PC-3 (cell line): ENCODE measurements around the gene LTBP1. TPM values are rescaled to one million over a fixed set of nuclear protein-coding genes. Genes with fewer than 3 reads are reported as not detected.

Experiments used
- ATAC-seq: fragments of 200-7000 bp; cut with Tn5 transposase; 2 replicates; pipeline ENCODE4 v1.9.1; 2020; ENCODE audit warnings: mild to moderate bottlenecking, moderate library complexity
- BruUV-seq: library from RNA; stranded (reverse); fragments of 400-500 nt; replicated peaks from 2 replicates; lab custom pipeline; 2021; lab: Mats Ljungman, UMichigan
- CTCF ChIA-PET: fragments of 300-600 bp; sonication (Branson Sonifier 250); formaldehyde crosslinking; loops from one replicate; lab custom pipeline; 2022; ENCODE audit warnings: antibody characterized with exemption; lab: Charles Lee
- POLR2A ChIA-PET: fragments of 300-600 bp; sonication (Branson Sonifier 250); formaldehyde crosslinking; loops from one replicate; lab custom pipeline; 2022; ENCODE audit warnings: antibody characterized with exemption; ENCODE audit not compliant: unreplicated experiment; lab: Charles Lee
- DNase-seq: peaks from one replicate; pipeline ENCODE4 v3.0.0-alpha.2; 2015
- H2AFZ ChIP-seq: fragments of 300-600 bp; sonication (generic); 2 replicates; pipeline ENCODE4 v1.6.0; 2016; ENCODE audit warnings: antibody characterized with exemption, low read length
- H3F3A ChIP-seq: fragments of 300-600 bp; sonication (generic); one replicate; pipeline ENCODE4 v1.6.0; 2017; ENCODE audit warnings: antibody characterized with exemption, low read length, control low read depth, mild to moderate bottlenecking; ENCODE audit not compliant: unreplicated experiment
- H3K27ac ChIP-seq: fragments of 300-600 bp; sonication (generic); 2 replicates; pipeline ENCODE4 v1.5.1; 2016; ENCODE audit warnings: mild to moderate bottlenecking, low read length
- H3K27me3 ChIP-seq: fragments of 300-600 bp; sonication (generic); 2 replicates; pipeline ENCODE4 v1.6.1; 2016; ENCODE audit warnings: low read length, mixed read lengths
- H3K36me3 ChIP-seq: fragments of 300-600 bp; sonication (generic); 2 replicates; pipeline ENCODE4 v1.6.1; 2016; ENCODE audit warnings: low read depth, mixed run types, low read length, mixed read lengths
- H3K4me1 ChIP-seq: fragments of 300-600 bp; sonication (generic); 2 replicates; pipeline ENCODE4 v1.5.1; 2016; ENCODE audit warnings: low read length; ENCODE audit not compliant: insufficient read depth
- H3K4me2 ChIP-seq: fragments of 300-600 bp; sonication (generic); 2 replicates; pipeline ENCODE4 v1.6.0; 2016; ENCODE audit warnings: low read length
- H3K4me3 ChIP-seq: fragments of 300-600 bp; sonication (generic); 2 replicates; pipeline ENCODE4 v1.5.1; 2016; ENCODE audit warnings: mild to moderate bottlenecking, low read length, mixed read lengths
- H3K79me2 ChIP-seq: fragments of 300-600 bp; sonication (generic); 2 replicates; pipeline ENCODE4 v1.6.1; 2017; ENCODE audit warnings: low read length, mixed read lengths
- H3K9ac ChIP-seq: fragments of 300-600 bp; sonication (generic); 2 replicates; pipeline ENCODE4 v1.6.0; 2016; ENCODE audit warnings: mild to moderate bottlenecking, low read length
- H3K9me2 ChIP-seq: fragments of 300-600 bp; sonication (generic); replicated peaks from 2 replicates; pipeline ENCODE4 v1.6.1; 2016; ENCODE audit warnings: mixed run types, low read length, mixed read lengths
- H3K9me3 ChIP-seq: fragments of 300-600 bp; sonication (generic); 2 replicates; pipeline ENCODE4 v1.6.1; 2016; ENCODE audit warnings: low read length, mixed read lengths
- H4K20me1 ChIP-seq: fragments of 300-600 bp; sonication (generic); 2 replicates; pipeline ENCODE4 v1.6.1; 2016; ENCODE audit warnings: low read length, mixed read lengths
- EZH2 ChIP-seq: fragments of 300-600 bp; sonication (generic); IDR thresholded peaks from one replicate; pipeline ENCODE4 v1.6.1; 2017; ENCODE audit warnings: antibody characterized with exemption, mild to moderate bottlenecking, low read length; ENCODE audit not compliant: unreplicated experiment
- EZH2phosphoT487 ChIP-seq: fragments of 300-600 bp; sonication (generic); IDR thresholded peaks from 2 replicates; pipeline ENCODE4 v1.6.1; 2018; ENCODE audit warnings: mild to moderate bottlenecking, antibody characterized with exemption, low read length, borderline replicate concordance
- intact Hi-C: fragments of 100-400 bp; cut with micrococcal nuclease; formaldehyde crosslinking; loops from 2 replicates; pipeline ENCODE4 v1.9.0; 2023
- total RNA-seq: library from RNA; depleted of rRNA; stranded (reverse); fragments of >200 nt; gene quantifications from 2 replicates; pipeline ENCODE4 v1.2.3, GENCODE V29; 2014
- TF ChIP-seq, protein P1 (sequence below): fragments of 300-600 bp; sonication (generic); conservative IDR thresholded peaks from 2 replicates; pipeline ENCODE4 v1.5.1; 2017; ENCODE audit warnings: antibody characterized with exemption, low read depth, mild to moderate bottlenecking, low read length

The LTBP1 gene
- total RNA-seq, 1 experiment from 2014 or later: 45.9 TPM

DNA sequence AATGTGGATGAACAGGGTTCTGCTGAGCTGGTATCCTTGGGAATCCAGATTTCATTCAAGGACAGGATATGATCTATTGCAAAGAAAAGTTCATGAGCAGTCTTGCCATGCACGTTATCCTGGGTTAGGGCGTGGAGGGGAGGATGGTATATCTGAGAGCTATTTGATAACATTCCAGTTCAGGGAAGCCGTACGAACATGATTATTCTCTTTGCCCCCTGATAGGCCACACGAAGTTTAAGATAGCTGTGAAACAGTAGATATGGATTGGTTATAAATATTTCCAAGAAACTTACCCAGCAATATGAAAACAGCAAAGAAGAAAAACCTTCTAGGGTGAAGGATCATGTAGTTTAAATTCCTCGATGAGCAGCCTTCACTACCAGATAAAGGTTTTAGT, 171.9 kb downstream of the LTBP1 start:
- Histone ChIP-seq H3K4me1 (peaks cover 7% of the 10 kb centered on the region; the same call in 1 of the 2 replicates), H3K79me2 (no peaks in the 10 kb centered on the region), H3K27ac (no peak overlapping the region), H2AFZ (no peak overlapping the region), H3K27me3 (no peaks in the 10 kb centered on the region), H3K9ac (no peak overlapping the region), H3K36me3 (no peaks in the 10 kb centered on the region), H3K9me3 (no peaks in the 10 kb centered on the region), H4K20me1 (no peaks in the 10 kb centered on the region), H3K9me2 (no peaks in the 10 kb centered on the region), H3K4me3 (no peak overlapping the region), H3F3A (no peaks in the 10 kb centered on the region), H3K4me2 (no peak overlapping the region)
- DNase-seq (no peak), ATAC-seq (no peak)
- ChIA-PET CTCF (no interaction called here), POLR2A (no interaction called here)
- TF ChIP-seq, protein P1, sequence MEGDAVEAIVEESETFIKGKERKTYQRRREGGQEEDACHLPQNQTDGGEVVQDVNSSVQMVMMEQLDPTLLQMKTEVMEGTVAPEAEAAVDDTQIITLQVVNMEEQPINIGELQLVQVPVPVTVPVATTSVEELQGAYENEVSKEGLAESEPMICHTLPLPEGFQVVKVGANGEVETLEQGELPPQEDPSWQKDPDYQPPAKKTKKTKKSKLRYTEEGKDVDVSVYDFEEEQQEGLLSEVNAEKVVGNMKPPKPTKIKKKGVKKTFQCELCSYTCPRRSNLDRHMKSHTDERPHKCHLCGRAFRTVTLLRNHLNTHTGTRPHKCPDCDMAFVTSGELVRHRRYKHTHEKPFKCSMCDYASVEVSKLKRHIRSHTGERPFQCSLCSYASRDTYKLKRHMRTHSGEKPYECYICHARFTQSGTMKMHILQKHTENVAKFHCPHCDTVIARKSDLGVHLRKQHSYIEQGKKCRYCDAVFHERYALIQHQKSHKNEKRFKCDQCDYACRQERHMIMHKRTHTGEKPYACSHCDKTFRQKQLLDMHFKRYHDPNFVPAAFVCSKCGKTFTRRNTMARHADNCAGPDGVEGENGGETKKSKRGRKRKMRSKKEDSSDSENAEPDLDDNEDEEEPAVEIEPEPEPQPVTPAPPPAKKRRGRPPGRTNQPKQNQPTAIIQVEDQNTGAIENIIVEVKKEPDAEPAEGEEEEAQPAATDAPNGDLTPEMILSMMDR: no peak
- intact Hi-C loops: no loop called here
- no TSS peak for BruUV-seq

DNA sequence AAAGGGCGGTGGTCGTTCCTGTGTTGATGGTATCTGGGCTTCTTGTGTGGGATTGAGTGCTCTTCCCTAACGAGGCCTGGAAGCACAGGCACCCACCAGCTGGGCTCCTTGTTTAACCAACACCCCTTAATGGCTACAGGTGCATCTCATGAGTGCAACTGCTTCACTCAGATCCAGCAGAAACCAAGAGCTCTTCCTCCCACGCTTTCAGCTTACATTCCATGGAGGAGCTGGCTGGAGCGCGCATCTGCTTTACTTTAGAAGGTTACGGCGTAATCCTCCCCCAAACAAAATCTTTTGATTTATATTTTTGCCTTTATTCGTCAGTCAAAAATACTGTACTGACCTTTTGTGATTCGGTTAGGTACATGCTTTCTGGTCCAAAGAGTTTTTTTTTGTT, 174.7 kb downstream of the LTBP1 start:
- Histone ChIP-seq H3K9me2 (no peaks in the 10 kb centered on the region), H3K79me2 (no peaks in the 10 kb centered on the region), H3K9me3 (no peaks in the 10 kb centered on the region), H4K20me1 (no peaks in the 10 kb centered on the region), H3K4me3 (no peak overlapping the region), H3K9ac (no peak overlapping the region), H3K36me3 (no peaks in the 10 kb centered on the region), H3K4me2 (no peak overlapping the region), H3K27ac (no peak overlapping the region), H2AFZ (no peak overlapping the region), H3K27me3 (no peaks in the 10 kb centered on the region), H3K4me1 (peaks cover 15% of the 10 kb centered on the region), H3F3A (no peaks in the 10 kb centered on the region)
- intact Hi-C loops: no loop called here
- POLR2A ChIA-PET: no interaction called here
- no TSS peak for BruUV-seq
- no peak for ATAC-seq
- CTCF ChIA-PET: no interaction called here
- DNase-seq: no peak
- TF ChIP-seq, protein P1: no peak
- TF ChIP-seq EZH2 (no peak), EZH2phosphoT487 (no peak)

DNA sequence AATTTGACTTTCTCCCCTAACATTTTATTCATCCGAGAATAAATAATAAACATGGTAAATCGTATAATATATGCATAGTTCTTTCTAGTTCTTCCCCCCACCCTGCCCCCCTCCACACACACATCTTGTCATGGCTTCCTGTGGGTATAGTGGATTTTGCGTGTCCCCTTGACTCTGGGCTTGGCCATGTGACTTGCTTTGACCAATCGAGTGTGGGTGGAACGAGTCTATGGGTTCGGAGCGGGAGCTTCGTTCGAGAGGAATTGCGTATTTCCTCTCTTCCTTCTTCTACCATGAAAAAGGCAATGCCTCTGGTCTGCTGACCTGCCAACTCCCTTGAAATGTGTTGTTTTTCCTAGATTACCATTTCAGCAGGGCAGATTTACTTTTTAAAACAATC, 175.2 kb downstream of the LTBP1 start:
- no peak overlapping the region for H3K4me2 ChIP-seq
- H3F3A ChIP-seq: peaks cover 3% of the 10 kb centered on the region
- no peaks in the 10 kb centered on the region for H3K27me3 ChIP-seq
- no peak for DNase-seq
- ChIA-PET POLR2A (no interaction called here), CTCF (no interaction called here)
- no peaks in the 10 kb centered on the region for H3K9me2 ChIP-seq
- TF ChIP-seq EZH2phosphoT487: no peak
- no peak for TF ChIP-seq EZH2
- TF ChIP-seq, protein P1: no peak
- H3K36me3 ChIP-seq: no peaks in the 10 kb centered on the region
- H2AFZ ChIP-seq: no peak overlapping the region
- H3K27ac ChIP-seq: no peak overlapping the region
- H3K9ac ChIP-seq: no peak overlapping the region
- no peaks in the 10 kb centered on the region for H3K79me2 ChIP-seq
- H3K4me3 ChIP-seq: no peak overlapping the region
- no peaks in the 10 kb centered on the region for H4K20me1 ChIP-seq
- H3K4me1 ChIP-seq: peaks cover 19% of the 10 kb centered on the region
- intact Hi-C loops: no loop called here
- H3K9me3 ChIP-seq: no peaks in the 10 kb centered on the region
- no TSS peak for BruUV-seq
- no peak for ATAC-seq
